Measurements from ENCODE around the gene COL24A1. TPM values are rescaled to one million over a fixed set of nuclear protein-coding genes. Genes with fewer than 3 reads are reported as not detected.
A peak's percentile ranks its signal among the peaks of the same experiment; 100 is the strongest.

Gene COL24A1
- total and polyA plus RNA-seq, 4 donors, result 0.33 to 16.7 (median 0.67) TPM

DNA sequence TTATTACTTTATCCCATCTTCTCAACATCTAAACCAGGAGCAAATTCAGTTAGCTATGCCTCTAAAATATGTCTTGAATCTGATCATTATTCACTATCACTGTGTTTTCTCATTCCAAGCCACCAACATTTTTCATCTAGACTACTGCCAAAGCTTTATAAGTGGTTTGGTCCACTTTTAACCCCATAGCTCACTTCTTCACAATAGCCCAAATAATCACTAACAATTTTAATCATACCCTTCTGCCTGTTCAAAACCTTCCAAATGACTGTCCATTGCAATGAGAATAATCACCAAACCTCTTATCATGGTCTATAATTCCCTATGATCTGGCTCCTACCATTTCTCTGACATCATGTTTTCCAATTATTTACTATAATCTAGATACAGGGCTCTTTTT is 298.6 kb downstream of the COL24A1 start:
- Histone ChIP-seq H3K4me1 (ENCODE audit: control insufficient read depth in 5 of 5, insufficient read depth in 5 of 5, low read length in 5 of 5) (no peaks in the 10 kb centered on the region), H3K9ac (ENCODE audit: insufficient read depth in 1 of 2, low read length in 2 of 2) (no peak overlapping the region), H3K27ac (ENCODE audit: low read depth in 1 of 2, low read length in 1 of 2) (no peak overlapping the region), H3K36me3 (ENCODE audit: control insufficient read depth in 4 of 4, insufficient read depth in 4 of 4, low read length in 4 of 4) (peaks cover 0 to 2% (median 0%) of the 10 kb centered on the region in 4 donors), H3K4me3 (no peak overlapping the region), H3K9me3 (ENCODE audit: control insufficient read depth in 4 of 4, insufficient read depth in 3 of 4, low read length in 3 of 4) (no peaks in the 10 kb centered on the region), H3K27me3 (ENCODE audit: control insufficient read depth in 3 of 3, insufficient read depth in 3 of 3, low read length in 2 of 3) (no peaks in the 10 kb centered on the region)
- ATAC-seq (ENCODE audit: insufficient read depth, low FRiP score), result no peak
- TF ChIP-seq, protein P1, sequence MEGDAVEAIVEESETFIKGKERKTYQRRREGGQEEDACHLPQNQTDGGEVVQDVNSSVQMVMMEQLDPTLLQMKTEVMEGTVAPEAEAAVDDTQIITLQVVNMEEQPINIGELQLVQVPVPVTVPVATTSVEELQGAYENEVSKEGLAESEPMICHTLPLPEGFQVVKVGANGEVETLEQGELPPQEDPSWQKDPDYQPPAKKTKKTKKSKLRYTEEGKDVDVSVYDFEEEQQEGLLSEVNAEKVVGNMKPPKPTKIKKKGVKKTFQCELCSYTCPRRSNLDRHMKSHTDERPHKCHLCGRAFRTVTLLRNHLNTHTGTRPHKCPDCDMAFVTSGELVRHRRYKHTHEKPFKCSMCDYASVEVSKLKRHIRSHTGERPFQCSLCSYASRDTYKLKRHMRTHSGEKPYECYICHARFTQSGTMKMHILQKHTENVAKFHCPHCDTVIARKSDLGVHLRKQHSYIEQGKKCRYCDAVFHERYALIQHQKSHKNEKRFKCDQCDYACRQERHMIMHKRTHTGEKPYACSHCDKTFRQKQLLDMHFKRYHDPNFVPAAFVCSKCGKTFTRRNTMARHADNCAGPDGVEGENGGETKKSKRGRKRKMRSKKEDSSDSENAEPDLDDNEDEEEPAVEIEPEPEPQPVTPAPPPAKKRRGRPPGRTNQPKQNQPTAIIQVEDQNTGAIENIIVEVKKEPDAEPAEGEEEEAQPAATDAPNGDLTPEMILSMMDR (IDR thresholded peaks at IDR 0.05; ENCODE audit: control extremely low read depth, extremely low read depth), result no peak
- no peak for DNase-seq

DNA sequence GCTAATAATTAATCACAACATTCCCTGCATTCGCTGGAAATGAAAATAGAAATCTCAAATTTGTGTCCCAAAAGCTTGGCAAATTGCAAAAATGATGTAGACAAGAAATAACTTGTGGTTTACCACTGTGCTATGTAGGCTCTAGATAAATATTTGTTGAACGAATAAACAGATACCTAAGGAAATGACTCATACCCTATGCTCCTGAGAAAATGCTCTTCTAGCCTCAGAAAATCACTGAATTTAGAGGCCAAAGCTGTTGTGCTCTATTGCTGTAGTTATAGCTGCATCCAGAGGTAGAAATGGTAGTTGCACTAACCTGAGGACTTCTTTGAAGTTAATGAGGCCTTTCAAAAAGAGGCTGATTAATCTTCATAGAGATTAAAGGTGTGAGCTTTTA is 306.3 kb downstream of the COL24A1 start:
- ATAC-seq (ENCODE audit: insufficient read depth, low FRiP score), result no peak

DNA sequence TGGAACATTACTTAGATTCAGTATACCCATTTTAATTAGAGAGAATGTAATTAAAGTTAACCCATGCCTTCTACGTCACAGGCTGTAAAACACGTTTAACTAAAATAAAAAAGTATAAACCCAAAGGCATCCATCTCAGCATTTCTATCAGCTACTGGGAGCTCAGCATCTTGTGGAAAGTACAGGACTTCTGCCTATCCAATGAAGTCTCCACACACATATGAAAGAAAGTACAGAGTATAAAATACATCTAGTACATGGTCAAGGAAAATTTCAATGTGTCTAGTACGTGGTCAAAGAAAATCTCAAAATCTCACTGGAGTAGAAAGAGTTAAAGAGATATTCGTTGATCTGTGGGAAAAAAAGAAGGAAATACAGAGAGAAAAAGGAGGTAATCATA is 306.9 kb downstream of the COL24A1 start:
- DNase-seq, result no peak
- H3K4me3 ChIP-seq, result no peak overlapping the region
- no peak overlapping the region for H3K9ac ChIP-seq (ENCODE audit: insufficient read depth in 1 of 2, low read length in 2 of 2)
- no peaks in the 10 kb centered on the region for H3K27me3 ChIP-seq (ENCODE audit: control insufficient read depth in 3 of 3, insufficient read depth in 3 of 3, low read length in 2 of 3)
- no peaks in the 10 kb centered on the region for H3K9me3 ChIP-seq (ENCODE audit: control insufficient read depth in 4 of 4, insufficient read depth in 3 of 4, low read length in 3 of 4)
- no peaks in the 10 kb centered on the region for H3K4me1 ChIP-seq (ENCODE audit: control insufficient read depth in 5 of 5, insufficient read depth in 5 of 5, low read length in 5 of 5)
- no peak overlapping the region for H3K27ac ChIP-seq (ENCODE audit: low read depth in 1 of 2, low read length in 1 of 2)
- 68 to 78% methylated on average over 4 of the region's 4 CpGs for WGBS, 2 donors
- no peak for ATAC-seq (ENCODE audit: insufficient read depth, low FRiP score)
- peaks cover 0 to 3% (median 1%) of the 10 kb centered on the region in 4 donors for H3K36me3 ChIP-seq (ENCODE audit: control insufficient read depth in 4 of 4, insufficient read depth in 4 of 4, low read length in 4 of 4)
- TF ChIP-seq, protein P1 (IDR thresholded peaks at IDR 0.05; ENCODE audit: control extremely low read depth, extremely low read depth), result no peak

More for the DNA sequence above, 306.3 kb downstream of the COL24A1 start:
- Histone ChIP-seq H3K27me3 (ENCODE audit: control insufficient read depth in 3 of 3, insufficient read depth in 3 of 3, low read length in 2 of 3) (no peaks in the 10 kb centered on the region), H3K9ac (ENCODE audit: insufficient read depth in 1 of 2, low read length in 2 of 2) (no peak overlapping the region), H3K4me1 (ENCODE audit: control insufficient read depth in 5 of 5, insufficient read depth in 5 of 5, low read length in 5 of 5) (no peaks in the 10 kb centered on the region), H3K36me3 (ENCODE audit: control insufficient read depth in 4 of 4, insufficient read depth in 4 of 4, low read length in 4 of 4) (peaks cover 0 to 3% (median 1%) of the 10 kb centered on the region in 4 donors), H3K27ac (ENCODE audit: low read depth in 1 of 2, low read length in 1 of 2) (no peak overlapping the region), H3K9me3 (ENCODE audit: control insufficient read depth in 4 of 4, insufficient read depth in 3 of 4, low read length in 3 of 4) (no peaks in the 10 kb centered on the region), H3K4me3 (no peak overlapping the region)
- 20 to 41% methylated on average over 2 of the region's 2 CpGs for WGBS, 2 donors
- TF ChIP-seq, protein P1 (IDR thresholded peaks at IDR 0.05; ENCODE audit: control extremely low read depth, extremely low read depth), result no peak
- peak in 1 of 3 donors; percentile 7 for DNase-seq

DNA sequence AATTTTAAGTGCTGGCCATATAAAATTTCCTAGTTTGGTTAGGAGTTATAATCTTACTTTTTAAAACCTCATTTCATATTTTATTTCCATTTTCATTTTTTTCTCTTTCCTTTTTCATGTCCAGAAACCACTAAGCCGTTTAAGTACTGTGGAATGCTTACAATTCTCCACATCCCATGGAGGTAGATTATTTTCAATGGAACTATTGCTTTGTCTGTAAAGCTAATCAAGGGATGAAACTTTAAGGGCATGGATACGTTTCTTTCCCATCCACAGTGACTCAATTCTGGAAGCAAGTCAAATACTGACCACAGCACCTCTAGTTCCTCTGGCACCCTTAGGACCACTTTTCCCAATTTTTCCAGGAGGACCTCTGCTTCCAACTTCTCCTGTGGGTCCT is 309.2 kb downstream of the COL24A1 start:
- WGBS, 2 donors, result 65 to 85% methylated on average over 2 of the region's 2 CpGs
- no peaks in the 10 kb centered on the region for H3K4me1 ChIP-seq (ENCODE audit: control insufficient read depth in 5 of 5, insufficient read depth in 5 of 5, low read length in 5 of 5)
- H3K9me3 ChIP-seq (ENCODE audit: control insufficient read depth in 4 of 4, insufficient read depth in 3 of 4, low read length in 3 of 4), result no peaks in the 10 kb centered on the region

More for the DNA sequence above, 309.2 kb downstream of the COL24A1 start:
- peaks cover 0 to 3% (median 1%) of the 10 kb centered on the region in 4 donors for H3K36me3 ChIP-seq (ENCODE audit: control insufficient read depth in 4 of 4, insufficient read depth in 4 of 4, low read length in 4 of 4)
- no peak overlapping the region for H3K4me3 ChIP-seq
- ATAC-seq (ENCODE audit: insufficient read depth, low FRiP score), result no peak
- no peak overlapping the region for H3K27ac ChIP-seq (ENCODE audit: low read depth in 1 of 2, low read length in 1 of 2)
- TF ChIP-seq, protein P1 (IDR thresholded peaks at IDR 0.05; ENCODE audit: control extremely low read depth, extremely low read depth), result no peak
- no peaks in the 10 kb centered on the region for H3K27me3 ChIP-seq (ENCODE audit: control insufficient read depth in 3 of 3, insufficient read depth in 3 of 3, low read length in 2 of 3)
- no peak for DNase-seq
- no peak overlapping the region for H3K9ac ChIP-seq (ENCODE audit: insufficient read depth in 1 of 2, low read length in 2 of 2)

All from lung (tissue), 12 donors.